Measurements from ENCODE around the gene FAM180A. TPM values are rescaled to one million over a fixed set of nuclear protein-coding genes. Genes with fewer than 3 reads are reported as not detected.

FAM180A gene
- total and polyA plus RNA-seq, 4 donors = 0.19 to 10.5 (median 5.6) TPM

GRCh38 chr7:135718794-135719437 is 29.7 kb downstream of the FAM180A start:
- no peak for DNase-seq (ENCODE audit: low spot score)
- no peaks in the 10 kb centered on the region for H3K27me3 ChIP-seq (ENCODE audit: control insufficient read depth in 4 of 4, insufficient read depth in 4 of 4, low read length in 3 of 4)
- no peak overlapping the region for H3K9ac ChIP-seq (ENCODE audit: low read depth in 1 of 2, low read length in 2 of 2)
- H3K4me1 ChIP-seq (ENCODE audit: control insufficient read depth in 4 of 4, insufficient read depth in 4 of 4, low read length in 3 of 4) = no peaks in the 10 kb centered on the region
- H3K4me3 ChIP-seq (ENCODE audit: low read depth in 1 of 3, low read length in 3 of 3) = no peak overlapping the region
- H3K36me3 ChIP-seq (ENCODE audit: control insufficient read depth in 4 of 4, insufficient read depth in 3 of 4, low read depth in 1 of 4, low read length in 3 of 4) = no peaks in the 10 kb centered on the region
- TF ChIP-seq FOXA1 (IDR thresholded peaks at IDR 0.05) (no peak), RAD21 (IDR thresholded peaks at IDR 0.05) (no peak), MAX (IDR thresholded peaks at IDR 0.05) (no peak)
- no peak overlapping the region for H3K27ac ChIP-seq (ENCODE audit: low read depth in 1 of 2, low read length in 2 of 2)
- WGBS = 55% methylated on average over 7 of the region's 7 CpGs
- H3K9me3 ChIP-seq (ENCODE audit: control insufficient read depth in 4 of 4, low read length in 3 of 4) = no peaks in the 10 kb centered on the region

DNA sequence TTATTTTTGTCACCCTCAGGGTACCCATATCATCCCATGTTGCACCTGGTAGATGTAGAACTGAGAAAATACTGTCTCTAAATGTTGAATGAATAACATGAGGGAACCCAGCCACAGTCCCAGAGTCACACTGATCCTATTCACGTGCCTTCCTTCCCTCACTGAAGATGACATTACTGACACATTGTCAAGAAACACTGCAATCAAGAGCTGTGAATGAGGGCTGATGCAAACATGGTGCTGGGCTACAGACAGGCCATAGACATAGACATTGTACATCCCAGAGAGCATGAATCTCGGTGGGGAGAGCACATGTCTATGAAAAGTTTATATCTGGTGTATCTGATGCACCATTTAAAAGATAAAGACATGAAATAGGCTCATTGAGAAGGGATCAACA is 30.4 kb downstream of the FAM180A start:
- DNase-seq (ENCODE audit: low spot score) = no peak
- Histone ChIP-seq H3K9me3 (ENCODE audit: control insufficient read depth in 4 of 4, low read length in 3 of 4) (no peaks in the 10 kb centered on the region), H3K4me1 (ENCODE audit: control insufficient read depth in 4 of 4, insufficient read depth in 4 of 4, low read length in 3 of 4) (no peaks in the 10 kb centered on the region), H3K4me3 (ENCODE audit: low read depth in 1 of 3, low read length in 3 of 3) (no peak overlapping the region), H3K36me3 (ENCODE audit: control insufficient read depth in 4 of 4, insufficient read depth in 3 of 4, low read depth in 1 of 4, low read length in 3 of 4) (no peaks in the 10 kb centered on the region), H3K9ac (ENCODE audit: low read depth in 1 of 2, low read length in 2 of 2) (no peak overlapping the region), H3K27me3 (ENCODE audit: control insufficient read depth in 4 of 4, insufficient read depth in 4 of 4, low read length in 3 of 4) (no peaks in the 10 kb centered on the region), H3K27ac (ENCODE audit: low read depth in 1 of 2, low read length in 2 of 2) (no peak overlapping the region)
- 68% methylated on average over 2 of the region's 2 CpGs for WGBS
- TF ChIP-seq NR2F2 (IDR thresholded peaks at IDR 0.05) (no peak), RXRA (IDR thresholded peaks at IDR 0.05) (no peak), FOXA2 (IDR thresholded peaks at IDR 0.05) (no peak), ATF3 (IDR thresholded peaks at IDR 0.05) (no peak), CTCF (IDR thresholded peaks at IDR 0.05; ENCODE audit: low read depth, low read length, missing input control) (no peak), HNF4A (conservative IDR thresholded peaks at IDR 0.05) (no peak), FOXA1 (IDR thresholded peaks at IDR 0.05) (no peak), GABPA (IDR thresholded peaks at IDR 0.05 in 1 of 2, conservative IDR thresholded peaks at IDR 0.05 in 1 of 2) (no peak), REST (IDR thresholded peaks at IDR 0.05) (no peak), TAF1 (conservative IDR thresholded peaks at IDR 0.05) (no peak), EGR1 (IDR thresholded peaks at IDR 0.05; ENCODE audit: low read depth in 2 of 2) (no peak)
- TF ChIP-seq, protein P1, sequence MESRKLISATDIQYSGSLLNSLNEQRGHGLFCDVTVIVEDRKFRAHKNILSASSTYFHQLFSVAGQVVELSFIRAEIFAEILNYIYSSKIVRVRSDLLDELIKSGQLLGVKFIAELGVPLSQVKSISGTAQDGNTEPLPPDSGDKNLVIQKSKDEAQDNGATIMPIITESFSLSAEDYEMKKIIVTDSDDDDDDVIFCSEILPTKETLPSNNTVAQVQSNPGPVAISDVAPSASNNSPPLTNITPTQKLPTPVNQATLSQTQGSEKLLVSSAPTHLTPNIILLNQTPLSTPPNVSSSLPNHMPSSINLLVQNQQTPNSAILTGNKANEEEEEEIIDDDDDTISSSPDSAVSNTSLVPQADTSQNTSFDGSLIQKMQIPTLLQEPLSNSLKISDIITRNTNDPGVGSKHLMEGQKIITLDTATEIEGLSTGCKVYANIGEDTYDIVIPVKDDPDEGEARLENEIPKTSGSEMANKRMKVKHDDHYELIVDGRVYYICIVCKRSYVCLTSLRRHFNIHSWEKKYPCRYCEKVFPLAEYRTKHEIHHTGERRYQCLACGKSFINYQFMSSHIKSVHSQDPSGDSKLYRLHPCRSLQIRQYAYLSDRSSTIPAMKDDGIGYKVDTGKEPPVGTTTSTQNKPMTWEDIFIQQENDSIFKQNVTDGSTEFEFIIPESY (IDR thresholded peaks at IDR 0.05) = no peak

All from liver (tissue), 9 donors.